Esophagus (tissue), 2 donors: ENCODE measurements around the gene ZNF678. TPM values are rescaled to one million over a fixed set of nuclear protein-coding genes. Genes with fewer than 3 reads are reported as not detected.
"Not testable (repeated sequence)": the region's sequence is repeated elsewhere in the genome, so short reads cannot be mapped to it uniquely, and the experiment has no call there.

ENCODE experiments used
- H3K27ac ChIP-seq, 2 donors: one replicate each; pipeline ENCODE4 v1.5.1; 2013; ENCODE audit warnings: low read depth in 2 of 2, mild to moderate bottlenecking in 2 of 2, inconsistent platforms in 1 of 2, low read length in 1 of 2, moderate library complexity in 1 of 2
- H3K27me3 ChIP-seq, 2 donors: one replicate each; pipeline ENCODE4 v1.6.1; 2013; ENCODE audit warnings: low read length in 2 of 2, control low read depth in 1 of 2, mild to moderate bottlenecking in 1 of 2; ENCODE audit not compliant: insufficient read depth in 2 of 2, control insufficient read depth in 1 of 2
- H3K36me3 ChIP-seq, 2 donors: one replicate each; pipeline ENCODE4 v1.6.1; 2013; ENCODE audit warnings: low read length in 1 of 2; ENCODE audit not compliant: control insufficient read depth in 2 of 2, insufficient read depth in 2 of 2
- H3K4me1 ChIP-seq, 2 donors: one replicate each; pipeline ENCODE4 v1.6.1; 2013; ENCODE audit warnings: low read length in 1 of 2; ENCODE audit not compliant: control insufficient read depth in 2 of 2, insufficient read depth in 2 of 2
- H3K4me3 ChIP-seq, 2 donors: one replicate each; pipeline ENCODE4 v1.5.1; 2013; ENCODE audit warnings: low read length in 2 of 2, mild to moderate bottlenecking in 2 of 2, low read depth in 1 of 2, moderate library complexity in 1 of 2
- H3K9me3 ChIP-seq, 2 donors: one replicate each; pipeline ENCODE4 v1.6.1; 2013; ENCODE audit warnings: mild to moderate bottlenecking in 2 of 2, low read depth in 1 of 2, low read length in 1 of 2, moderate library complexity in 1 of 2; ENCODE audit not compliant: control insufficient read depth in 2 of 2, insufficient read depth in 1 of 2
- WGBS, 2 donors: extraction: QIAGEN DNeasy Blood & Tissue Kit; methylation state at CpG; one replicate each; pipeline ENCODE4 v1.1.7; 2013; 5-methylcytosine and 5-hydroxymethylcytosine counted together
- polyA plus RNA-seq, 2 donors: library from polyadenylated mRNA; stranded (reverse); fragments of 200-250 nt; gene quantifications; one replicate each; pipeline ENCODE4 v1.2.3, GENCODE V29; 2013
- donor health status: healthy with polysubstance abuse.
- donor health status: Bipolar disorder and iron deficiency.

ZNF678 gene
- polyA plus RNA-seq, 2 donors, result 0.77 to 0.79 TPM

GRCh38 chr1:227548448-227548847 is 14.9 kb upstream of the ZNF678 start:
- 62 to 64% methylated on average over 3 of the region's 3 CpGs for WGBS, 2 donors
- no peaks in the 10 kb centered on the region for H3K4me1 ChIP-seq
- H3K27me3 ChIP-seq, result no peaks in the 10 kb centered on the region
- H3K9me3 ChIP-seq, result no peaks in the 10 kb centered on the region
- H3K4me3 ChIP-seq, result no peak overlapping the region
- H3K36me3 ChIP-seq, result no peaks in the 10 kb centered on the region
- no peak overlapping the region for H3K27ac ChIP-seq

- Histone ChIP-seq H3K36me3 (no peaks in the 10 kb centered on the region), H3K9me3 (no peaks in the 10 kb centered on the region), H3K4me3 (no peak overlapping the region), H3K4me1 (no peaks in the 10 kb centered on the region), H3K27me3 (no peaks in the 10 kb centered on the region), H3K27ac (no peak overlapping the region)
- WGBS, 2 donors, result 92 to 94% methylated on average over 2 of the region's 2 CpGs
Measured at GRCh38 chr1:227549892-227550291, 13.5 kb upstream of the ZNF678 start.

GRCh38 chr1:227551881-227552280 is 11.5 kb upstream of the ZNF678 start:
- 86 to 93% methylated on average over 1 of the region's 1 CpG for WGBS, 2 donors
- H3K4me3 ChIP-seq, result not testable (repeated sequence)

GRCh38 chr1:227556288-227556687 is 7.1 kb upstream of the ZNF678 start:
- peaks cover 3 to 7% of the 10 kb centered on the region in 2 donors for H3K9me3 ChIP-seq
- H3K27ac ChIP-seq, result no peak overlapping the region
- H3K27me3 ChIP-seq, result no peaks in the 10 kb centered on the region
- peaks cover 0 to 1% of the 10 kb centered on the region in 2 donors for H3K4me1 ChIP-seq
- H3K36me3 ChIP-seq, result no peaks in the 10 kb centered on the region
- WGBS, 2 donors, result 80 to 86% methylated on average over 7 of the region's 7 CpGs
- H3K4me3 ChIP-seq, result no peak overlapping the region

More at GRCh38 chr1:227551881-227552280, 11.5 kb upstream of the ZNF678 start:
- not testable (repeated sequence) for H3K27ac ChIP-seq, H3K27me3 ChIP-seq, H3K4me1 ChIP-seq, H3K36me3 ChIP-seq, H3K9me3 ChIP-seq

GRCh38 chr1:227557962-227558725 is 5.2 kb upstream of the ZNF678 start:
- H3K4me3 ChIP-seq, result no peak overlapping the region
- peaks cover 3 to 7% of the 10 kb centered on the region in 2 donors for H3K9me3 ChIP-seq
- peaks cover 0 to 1% of the 10 kb centered on the region in 2 donors for H3K4me1 ChIP-seq
- H3K27ac ChIP-seq, result no peak overlapping the region
- H3K36me3 ChIP-seq, result no peaks in the 10 kb centered on the region
- no peaks in the 10 kb centered on the region for H3K27me3 ChIP-seq
- 63 to 64% methylated on average over 28 to 29 of the region's 29 CpGs for WGBS, 2 donors

- 70 to 71% methylated on average over 20 of the region's 20 CpGs for WGBS, 2 donors
- no peaks in the 10 kb centered on the region for H3K27me3 ChIP-seq
- H3K9me3 ChIP-seq, result peaks cover 3 to 7% of the 10 kb centered on the region in 2 donors
- H3K4me1 ChIP-seq, result peaks cover 0 to 1% of the 10 kb centered on the region in 2 donors
- H3K27ac ChIP-seq, result no peak overlapping the region
- no peaks in the 10 kb centered on the region for H3K36me3 ChIP-seq
- H3K4me3 ChIP-seq, result no peak overlapping the region
Measured at GRCh38 chr1:227558732-227559262, 4.6 kb upstream of the ZNF678 start.

- H3K27me3 ChIP-seq, result no peaks in the 10 kb centered on the region
- peaks cover 3 to 7% of the 10 kb centered on the region in 2 donors for H3K9me3 ChIP-seq
- no peak overlapping the region for H3K4me3 ChIP-seq
- WGBS, 2 donors, result 51 to 58% methylated on average over 26 to 27 of the region's 27 CpGs
- peaks cover 0 to 1% of the 10 kb centered on the region in 2 donors for H3K4me1 ChIP-seq
- no peaks in the 10 kb centered on the region for H3K36me3 ChIP-seq
- no peak overlapping the region for H3K27ac ChIP-seq
Measured at GRCh38 chr1:227559499-227559898, 3.9 kb upstream of the ZNF678 start.

GRCh38 chr1:227559926-227560325 is 3.4 kb upstream of the ZNF678 start:
- Histone ChIP-seq H3K27ac (no peak overlapping the region), H3K4me1 (peaks cover 0 to 1% of the 10 kb centered on the region in 2 donors), H3K36me3 (no peaks in the 10 kb centered on the region), H3K9me3 (peaks cover 3 to 7% of the 10 kb centered on the region in 2 donors), H3K27me3 (no peaks in the 10 kb centered on the region), H3K4me3 (no peak overlapping the region)
- WGBS, 2 donors, result 73 to 81% methylated on average over 12 of the region's 12 CpGs

- Histone ChIP-seq H3K4me1 (peaks cover 0 to 1% of the 10 kb centered on the region in 2 donors), H3K9me3 (peaks cover 3 to 7% of the 10 kb centered on the region in 2 donors), H3K36me3 (no peaks in the 10 kb centered on the region), H3K4me3 (no peak overlapping the region), H3K27ac (no peak overlapping the region), H3K27me3 (no peaks in the 10 kb centered on the region)
- WGBS, 2 donors, result 40 to 41% methylated on average over 57 of the region's 57 CpGs
Measured at GRCh38 chr1:227560393-227561173, 2.8 kb upstream of the ZNF678 start.
